Suppressor macrophage (primary cell): ENCODE results near the gene SLC35E4.
"Not testable (repeated sequence)": the region's sequence is repeated elsewhere in the genome, so short reads cannot be mapped to it uniquely, and the experiment has no call there.

Experiments
- DNase-seq, 4 experiments: peaks; one replicate each; pipeline ENCODE4 v3.0.0-alpha.2; 2020 to 2022

Gene SLC35E4

GRCh38 chr22:30652852-30653251 is 17.3 kb downstream of the SLC35E4 start:
- no peak for DNase-seq

- DNase-seq, result no peak
Measured at GRCh38 chr22:30654361-30654760, 18.8 kb downstream of the SLC35E4 start.

- DNase-seq, result no peak
Measured at GRCh38 chr22:30655532-30655931, 20.0 kb downstream of the SLC35E4 start.

GRCh38 chr22:30662040-30662439 is 26.5 kb downstream of the SLC35E4 start:
- no peak for DNase-seq

GRCh38 chr22:30664798-30665197 is 29.2 kb downstream of the SLC35E4 start:
- no peak for DNase-seq

- DNase-seq, result no peak
Measured at GRCh38 chr22:30665266-30665665, 29.7 kb downstream of the SLC35E4 start.

- no peak for DNase-seq
Measured at GRCh38 chr22:30665786-30666185, 30.2 kb downstream of the SLC35E4 start.

- peak in 2 of 4 experiments; percentile 9 to 23 for DNase-seq
Measured at GRCh38 chr22:30667107-30667493, 31.5 kb downstream of the SLC35E4 start.

GRCh38 chr22:30667494-30668385 is 32.2 kb downstream of the SLC35E4 start, which contains the start of gene DUSP18:
TSS of gene DUSP18 (minus strand) at chr22:30667875. CDS start at chr22:30664003, 3,872 bp downstream.
- DNase-seq, result peak; percentile 92 to 97 (median 96)

- no peak for DNase-seq
Measured at GRCh38 chr22:30668386-30668710, 32.8 kb downstream of the SLC35E4 start.

- no peak for DNase-seq
Measured at GRCh38 chr22:30671071-30671470, 35.5 kb downstream of the SLC35E4 start.

GRCh38 chr22:30673136-30673535 is 37.6 kb downstream of the SLC35E4 start:
- no peak for DNase-seq

GRCh38 chr22:30674482-30674881 is 38.9 kb downstream of the SLC35E4 start:
- no peak for DNase-seq

GRCh38 chr22:30675436-30675835 is 39.9 kb downstream of the SLC35E4 start:
- no peak for DNase-seq

- not testable (repeated sequence) for DNase-seq
Measured at GRCh38 chr22:30676565-30676964, 41.0 kb downstream of the SLC35E4 start.

GRCh38 chr22:30679895-30680690 is 44.5 kb downstream of the SLC35E4 start:
- DNase-seq, result not testable (repeated sequence)

- peak; percentile 41 to 82 (median 66) for DNase-seq
Measured at GRCh38 chr22:30680991-30681770, 45.6 kb downstream of the SLC35E4 start.

- DNase-seq, result no peak
Measured at GRCh38 chr22:30681831-30682230, 46.2 kb downstream of the SLC35E4 start.

GRCh38 chr22:30685178-30685577 is 49.6 kb downstream of the SLC35E4 start:
- DNase-seq, result no peak

- no peak for DNase-seq
Measured at GRCh38 chr22:30687358-30687757, 51.8 kb downstream of the SLC35E4 start.

GRCh38 chr22:30689622-30690021 is 54.0 kb downstream of the SLC35E4 start:
- no peak for DNase-seq

- no peak for DNase-seq
Measured at GRCh38 chr22:30691204-30691603, 55.6 kb downstream of the SLC35E4 start.

GRCh38 chr22:30694171-30694639 is 58.6 kb downstream of the SLC35E4 start:
- DNase-seq, result peak; percentile 60 to 76 (median 66)
